Measurements from ENCODE around the gene HYDIN. TPM values are rescaled to one million over a fixed set of nuclear protein-coding genes. Genes with fewer than 3 reads are reported as not detected.
"Not testable (repeated sequence)": the region's sequence is repeated elsewhere in the genome, so short reads cannot be mapped to it uniquely, and the experiment has no call there.

The HYDIN gene
- total RNA-seq, 2 donors from 2014 or later = 5.6 to 6.7 TPM

- intact Hi-C loops (cut with DNase I); ATAC-seq: not testable (repeated sequence)
Observed at GRCh38 chr16:70861996-70862395, 368.5 kb downstream of the HYDIN start.

DNA sequence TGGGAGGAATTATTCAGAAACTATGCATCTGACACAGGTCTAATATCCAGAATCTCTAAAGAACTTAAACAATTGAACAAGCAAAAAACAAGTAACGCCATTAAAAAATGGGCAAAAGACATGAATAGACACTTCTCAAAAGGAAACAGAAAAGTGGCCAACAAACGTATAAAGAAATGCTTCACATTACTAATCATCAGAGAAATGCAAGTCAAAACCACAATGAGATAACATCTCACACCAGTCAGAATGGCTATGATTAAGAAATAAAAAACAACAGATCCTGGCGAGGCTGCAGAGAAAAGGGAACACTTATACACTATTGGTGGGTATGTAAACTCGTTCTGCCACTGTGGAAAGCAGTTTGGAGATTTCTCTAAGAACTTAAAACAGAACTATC lies 379.2 kb downstream of the HYDIN start:
- H3K4me1 ChIP-seq; H3K27ac ChIP-seq; H3K27me3 ChIP-seq; ATAC-seq; intact Hi-C loops (cut with DNase I); H3K9me3 ChIP-seq; H3K36me3 ChIP-seq (replicated peaks in 1 of 2; ENCODE audit: insufficient read depth in 1 of 2, low read depth in 2 of 2); H3K4me3 ChIP-seq; DNase-seq: not testable (repeated sequence)
- WGBS, 2 donors = 58 to 66% methylated on average over 4 of the region's 4 CpGs

More at GRCh38 chr16:70861996-70862395, 368.5 kb downstream of the HYDIN start:
- not testable (repeated sequence) for H3K4me3 ChIP-seq; DNase-seq; H3K27ac ChIP-seq; H3K27me3 ChIP-seq; H3K36me3 ChIP-seq (replicated peaks in 1 of 2; ENCODE audit: insufficient read depth in 1 of 2, low read depth in 2 of 2); H3K9me3 ChIP-seq; H3K4me1 ChIP-seq
- 38 to 57% methylated on average over 7 of the region's 9 CpGs for WGBS, 2 donors

DNA sequence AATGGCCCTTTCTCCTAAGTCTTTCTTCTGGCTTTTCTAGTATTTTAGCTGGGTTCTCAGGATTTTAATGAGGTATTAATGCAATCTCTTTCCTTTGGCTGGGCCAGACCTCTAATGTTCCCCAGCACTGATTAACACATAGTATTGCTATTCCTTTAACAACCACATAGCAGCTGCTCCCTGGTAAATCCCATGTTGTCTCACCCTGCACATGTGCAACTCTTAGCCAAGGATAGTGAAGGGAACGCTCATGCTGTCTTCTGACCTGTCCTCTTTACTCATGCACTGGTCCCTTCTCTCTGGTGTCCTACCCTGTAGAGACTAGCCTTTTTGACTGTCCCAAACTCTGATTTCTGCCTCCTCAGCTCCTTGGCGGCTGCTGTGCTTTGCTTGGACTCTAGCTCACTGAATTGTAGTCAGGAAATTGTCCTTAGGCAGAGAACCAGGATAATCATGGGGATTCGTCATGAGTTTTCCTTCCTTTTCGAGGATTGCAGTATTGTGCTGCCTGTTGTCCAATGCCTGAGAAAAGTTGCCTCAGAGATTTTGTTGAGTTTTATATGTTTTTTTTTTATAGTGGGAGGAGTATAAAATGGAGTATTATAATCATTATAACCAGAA lies 406.9 kb downstream of the HYDIN start:
- WGBS, 2 donors = 65 to 80% methylated on average over 2 of the region's 4 CpGs
- ATAC-seq; intact Hi-C loops (cut with DNase I); H3K4me1 ChIP-seq; H3K36me3 ChIP-seq (replicated peaks in 1 of 2; ENCODE audit: insufficient read depth in 1 of 2, low read depth in 2 of 2); DNase-seq; H3K4me3 ChIP-seq; H3K9me3 ChIP-seq; H3K27me3 ChIP-seq; H3K27ac ChIP-seq: not testable (repeated sequence)

- H3K36me3 ChIP-seq (replicated peaks in 1 of 2; ENCODE audit: insufficient read depth in 1 of 2, low read depth in 2 of 2); DNase-seq; H3K27ac ChIP-seq; H3K4me1 ChIP-seq; H3K9me3 ChIP-seq; H3K4me3 ChIP-seq; H3K27me3 ChIP-seq; ATAC-seq; intact Hi-C loops (cut with DNase I): not testable (repeated sequence)
- WGBS, 2 donors = 14 to 33% methylated on average over 1 of the region's 2 CpGs
Observed at GRCh38 chr16:70822734-70823133, 407.8 kb downstream of the HYDIN start.

DNA sequence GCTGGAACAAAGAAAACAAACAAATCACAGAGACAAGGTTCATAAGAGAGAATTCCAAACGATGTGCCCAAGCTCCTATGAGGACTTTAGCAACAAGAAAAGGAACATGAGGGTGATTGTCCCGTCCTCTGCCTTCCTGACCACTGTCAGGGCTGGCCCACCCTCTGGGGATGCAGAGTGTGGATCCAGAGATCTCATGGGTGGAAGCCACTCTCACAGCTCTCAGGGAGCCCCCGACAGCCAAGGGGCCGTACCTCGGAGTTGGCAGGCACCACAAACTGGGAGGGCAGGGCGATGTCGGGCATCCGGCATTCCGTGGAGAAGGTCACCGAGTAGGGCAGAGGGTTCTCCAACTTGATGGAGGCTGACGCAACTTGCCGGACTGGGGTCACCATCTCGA lies 412.4 kb downstream of the HYDIN start:
- H3K4me1 ChIP-seq; H3K27ac ChIP-seq; DNase-seq; H3K4me3 ChIP-seq; H3K27me3 ChIP-seq; intact Hi-C loops (cut with DNase I); H3K36me3 ChIP-seq (replicated peaks in 1 of 2; ENCODE audit: insufficient read depth in 1 of 2, low read depth in 2 of 2); ATAC-seq; H3K9me3 ChIP-seq: not testable (repeated sequence)
- WGBS, 2 donors = 23 to 59% methylated on average over 1 to 3 of the region's 13 CpGs

DNA sequence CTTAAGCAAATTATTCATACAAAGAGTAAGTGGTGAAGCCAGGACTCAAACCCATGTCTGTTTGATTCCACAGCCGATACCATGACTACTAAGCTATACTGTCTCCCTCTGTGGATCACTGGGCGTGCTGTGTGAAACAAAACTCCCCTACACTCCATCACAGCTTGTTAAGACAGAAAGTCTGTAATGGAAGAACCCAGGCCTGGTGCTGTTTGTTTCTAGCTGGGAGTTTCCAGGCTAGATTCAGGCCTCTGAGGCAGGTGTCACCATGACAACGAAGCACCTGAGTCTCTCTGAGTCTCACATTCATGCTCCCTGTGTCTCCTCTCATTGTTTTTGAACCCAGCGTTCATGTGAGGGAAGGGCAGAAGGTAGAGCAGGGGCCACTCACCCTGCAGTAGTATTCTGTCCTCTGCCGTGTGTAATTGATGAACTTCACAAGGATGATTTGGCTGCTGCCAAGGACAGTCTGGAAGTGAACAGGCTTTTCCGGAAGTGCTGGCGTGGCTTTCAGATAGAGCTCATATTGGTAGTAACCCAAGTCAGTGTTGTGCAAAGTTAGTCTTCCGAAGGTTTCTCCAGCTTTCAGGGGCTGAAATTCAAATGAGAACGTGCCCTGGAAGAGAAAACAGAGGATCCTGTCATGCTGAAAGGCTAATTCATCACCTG lies 421.0 kb downstream of the HYDIN start:
- Histone ChIP-seq H3K4me3 (no peak overlapping the region), H3K4me1 (no peaks in the 10 kb centered on the region), H3K36me3 (replicated peaks in 1 of 2; ENCODE audit: insufficient read depth in 1 of 2, low read depth in 2 of 2) (no peaks in the 10 kb centered on the region), H3K27ac (no peak overlapping the region), H3K27me3 (no peaks in the 10 kb centered on the region), H3K9me3 (no peaks in the 10 kb centered on the region)
- DNase-seq (no peak), ATAC-seq (no peak)
- WGBS, 2 donors = 53 to 57% methylated on average over 9 of the region's 9 CpGs
- intact Hi-C loops (cut with DNase I) = no loop called here
- no peak for TF ChIP-seq CTCF (IDR thresholded peaks at IDR 0.05)
- TF ChIP-seq POLR2A (IDR thresholded peaks at IDR 0.05) = no peak

DNA sequence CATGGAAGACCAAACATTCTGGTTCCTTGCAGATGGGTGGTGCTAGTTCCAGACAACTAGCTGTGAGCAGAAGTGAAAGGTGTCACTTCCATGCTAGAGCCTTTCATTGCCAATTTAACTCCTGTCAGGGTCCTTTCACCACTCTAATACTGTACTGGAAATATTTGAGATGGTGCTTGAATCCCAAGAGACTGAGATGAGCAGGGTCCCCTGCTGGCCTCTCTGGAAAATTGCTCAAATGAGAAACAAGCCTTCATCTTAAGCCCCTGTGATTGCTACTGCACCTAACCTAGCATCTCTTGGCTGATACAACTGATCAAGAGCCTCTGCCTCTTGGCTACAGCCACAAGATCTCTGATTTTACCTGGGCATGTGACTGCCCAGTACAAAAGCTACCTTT lies 422.2 kb downstream of the HYDIN start:
- Histone ChIP-seq H3K27me3 (no peaks in the 10 kb centered on the region), H3K9me3 (no peaks in the 10 kb centered on the region), H3K27ac (no peak overlapping the region), H3K36me3 (replicated peaks in 1 of 2; ENCODE audit: insufficient read depth in 1 of 2, low read depth in 2 of 2) (no peaks in the 10 kb centered on the region), H3K4me3 (no peak overlapping the region), H3K4me1 (no peaks in the 10 kb centered on the region)
- intact Hi-C loops (cut with DNase I) = no loop called here
- no peak for ATAC-seq
- TF ChIP-seq CTCF (IDR thresholded peaks at IDR 0.05) (no peak), POLR2A (IDR thresholded peaks at IDR 0.05) (no peak)
- no peak for DNase-seq
